CD4-positive, alpha-beta T cell treated with Interleukin-15 for 4 hours (primary cell): ENCODE measurements around the gene FGD5.

ENCODE experiments used
- DNase-seq: peaks from one replicate; pipeline ENCODE4 v3.0.0-alpha.2; 2020; ENCODE audit warnings: low spot score

Gene FGD5

DNA sequence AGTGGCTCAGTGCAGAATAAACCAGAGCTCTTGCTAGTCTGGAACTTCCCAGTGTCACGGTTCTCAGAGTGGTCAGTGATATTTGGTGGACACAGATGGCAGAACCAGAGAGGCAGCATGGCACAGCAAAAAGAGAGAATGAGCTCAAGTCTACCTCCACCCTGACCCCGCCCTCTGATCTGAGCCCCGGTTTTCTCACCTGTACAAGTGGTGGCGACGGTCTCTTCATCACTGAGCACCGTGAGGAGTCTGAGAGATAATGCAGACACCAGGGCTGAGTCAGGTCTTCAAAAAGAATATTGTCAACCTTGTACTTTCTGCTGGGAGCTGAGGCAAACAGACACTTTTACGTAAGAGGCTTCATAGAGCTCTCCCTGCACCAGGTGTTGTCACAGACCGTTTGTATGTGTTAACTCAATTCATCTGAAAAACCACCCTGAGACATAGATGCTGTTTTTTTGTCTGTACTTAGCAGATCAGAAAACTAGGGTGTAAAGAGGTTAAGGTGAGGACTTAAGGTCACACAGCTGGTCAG lies 13.2 kb downstream of the FGD5 start:
- DNase-seq, result no peak

DNA sequence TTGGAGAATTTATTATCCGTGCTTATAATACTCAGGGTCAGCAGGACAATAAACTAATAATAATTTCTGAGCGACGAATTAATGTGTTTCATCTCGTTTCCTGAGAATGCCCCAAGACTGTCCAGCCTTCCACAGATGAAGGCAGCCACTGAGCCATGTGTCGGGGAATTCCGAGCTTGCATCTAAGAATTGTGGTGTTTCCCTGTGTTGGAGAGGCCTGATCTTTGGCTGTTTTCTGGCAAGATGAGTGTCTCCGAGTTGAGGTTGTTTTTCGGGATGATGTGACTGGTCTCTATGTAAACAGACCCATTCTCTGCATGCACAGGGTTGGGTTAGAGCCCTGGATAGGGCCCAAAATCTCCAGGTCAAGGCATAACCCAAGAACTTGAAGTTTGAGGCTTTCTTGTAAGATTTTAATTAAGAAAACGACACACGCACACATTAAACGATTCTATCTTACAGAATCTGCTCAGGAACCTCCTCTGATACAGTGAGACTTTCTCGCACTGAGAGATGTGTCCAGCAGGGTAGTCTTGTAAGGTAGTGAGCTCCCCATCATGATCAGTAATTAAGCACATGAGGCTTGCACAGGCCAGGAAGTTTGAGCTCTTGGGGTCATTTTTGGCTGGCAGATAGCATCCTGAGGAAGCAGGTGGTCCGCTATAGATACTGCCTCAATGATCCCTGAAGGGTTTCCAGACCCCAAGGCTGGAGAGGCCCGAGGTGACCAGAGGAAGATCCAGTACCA lies 14.4 kb downstream of the FGD5 start:
- DNase-seq, result no peak

DNA sequence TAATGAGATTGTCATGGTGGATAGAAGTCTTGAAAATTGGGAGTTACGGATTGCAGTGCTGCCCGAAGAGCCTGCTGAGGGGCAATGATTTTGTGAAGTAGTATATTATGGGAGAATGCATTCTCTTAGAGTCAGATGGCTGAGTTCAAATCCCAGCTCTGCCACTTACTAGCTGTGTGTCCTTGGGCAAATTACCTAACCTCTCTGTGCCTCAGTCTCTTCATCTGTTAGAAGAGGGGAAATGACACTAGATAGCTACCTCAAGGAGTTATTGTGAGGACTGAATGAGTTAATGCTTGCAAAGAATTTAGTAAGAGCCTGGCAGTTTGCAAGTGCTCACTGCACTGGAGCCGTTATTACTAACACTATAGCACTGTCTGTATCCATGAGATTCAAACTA lies 15.4 kb downstream of the FGD5 start:
- DNase-seq, result no peak

DNA sequence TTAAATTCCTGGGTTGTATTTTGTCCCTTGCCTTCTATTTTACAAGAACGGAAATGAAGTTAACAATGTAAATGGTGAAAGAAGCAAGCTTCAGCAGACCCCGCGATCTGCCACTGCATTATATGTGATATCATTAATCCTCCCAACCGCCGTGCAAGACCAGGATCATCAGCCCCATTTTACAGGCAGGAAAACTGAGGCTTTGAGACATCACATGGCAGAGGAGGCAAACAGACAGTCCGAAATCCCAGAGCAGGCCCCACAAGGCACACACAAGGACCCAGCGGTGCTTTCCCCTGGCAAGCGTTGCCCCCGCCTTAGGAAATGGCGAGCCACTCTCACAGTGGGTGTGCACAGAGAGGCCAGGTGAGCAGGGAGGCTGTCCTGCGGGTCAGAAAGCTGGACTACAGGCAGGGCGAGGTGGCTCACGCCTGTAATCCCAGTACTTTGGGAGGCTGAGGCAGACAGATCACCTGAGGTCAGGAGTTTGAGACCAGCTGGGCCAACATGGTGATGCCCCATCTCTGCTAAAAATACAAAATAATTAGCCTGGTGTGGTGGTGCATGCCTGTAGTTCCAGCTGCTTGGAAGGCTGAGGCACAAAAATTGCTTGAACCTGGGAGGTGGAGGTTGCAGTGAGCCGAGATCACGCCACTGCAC lies 16.2 kb downstream of the FGD5 start:
- DNase-seq, result no peak

DNA sequence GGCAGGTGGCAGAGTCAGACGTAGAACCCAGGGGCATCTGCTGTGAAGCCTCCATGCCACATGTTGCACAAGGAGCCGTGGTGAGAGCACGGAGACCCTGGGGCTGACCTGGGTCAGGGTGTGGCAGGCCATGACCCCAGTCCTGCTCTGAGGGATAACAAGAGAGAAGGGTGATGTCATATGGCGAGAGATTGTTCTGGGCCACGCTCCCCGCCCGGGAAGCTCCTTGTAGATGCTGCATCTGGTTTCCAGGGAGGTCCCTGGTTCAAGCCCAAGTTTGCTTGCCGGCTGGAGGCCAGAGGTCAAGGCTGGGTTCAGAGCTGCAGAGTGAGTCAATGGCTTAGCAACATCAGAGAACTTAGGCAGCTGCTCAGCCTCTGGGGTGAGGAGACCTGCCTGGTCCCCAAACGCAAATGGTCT lies 17.3 kb downstream of the FGD5 start:
- DNase-seq, result no peak

DNA sequence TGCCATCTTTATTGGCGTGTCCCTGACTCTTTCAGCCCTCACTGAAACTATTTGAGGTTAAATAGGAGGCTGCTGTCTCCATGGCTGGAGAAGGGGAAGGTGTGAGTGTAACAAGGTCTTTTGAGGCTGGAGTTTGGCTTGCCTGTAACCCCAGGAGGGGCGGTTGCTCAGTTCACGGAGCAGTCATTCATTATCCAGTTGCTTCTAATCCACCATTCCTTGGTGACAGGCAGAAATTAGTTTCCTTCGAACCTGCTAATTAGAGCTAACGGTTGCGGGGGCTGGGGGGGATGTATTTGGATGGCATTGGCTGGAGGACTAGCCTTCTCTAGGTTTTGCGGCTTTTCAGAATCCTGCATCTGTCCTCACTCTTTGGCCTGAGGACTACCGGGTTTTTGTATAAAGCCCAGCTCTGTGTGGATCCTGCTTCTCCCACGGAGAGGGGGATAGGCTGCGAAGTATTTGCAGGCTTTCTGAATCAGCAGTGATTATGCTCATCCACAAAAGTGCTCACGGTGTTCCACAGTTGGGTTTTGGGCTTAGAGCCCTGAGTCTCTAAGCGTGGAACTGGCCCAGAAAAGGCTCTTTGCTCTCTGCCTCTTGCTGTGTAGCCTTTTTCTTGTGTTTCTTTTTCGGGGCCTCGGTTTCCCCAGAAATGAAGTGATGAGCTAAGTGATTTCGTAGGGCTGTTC lies 18.6 kb downstream of the FGD5 start:
- DNase-seq, result no peak

DNA sequence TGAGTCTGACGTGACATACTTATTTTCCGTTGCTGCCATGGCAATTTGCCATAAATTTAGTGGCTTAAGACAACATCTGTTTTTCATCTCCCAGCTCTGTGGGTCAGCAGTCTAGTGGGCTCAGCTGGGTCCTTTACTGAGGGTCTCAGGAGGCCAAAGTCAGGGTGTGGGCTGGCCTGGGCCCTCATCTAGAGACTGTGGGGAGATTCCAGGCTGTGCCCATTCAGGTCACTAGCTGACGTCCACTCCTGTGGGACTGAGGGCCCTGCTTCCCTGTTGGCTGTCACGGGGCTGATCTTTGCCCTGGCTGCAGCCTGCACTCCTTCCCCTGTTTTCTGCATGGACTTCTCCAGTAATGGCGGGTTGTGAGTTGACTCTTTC lies 19.1 kb downstream of the FGD5 start:
- no peak for DNase-seq

DNA sequence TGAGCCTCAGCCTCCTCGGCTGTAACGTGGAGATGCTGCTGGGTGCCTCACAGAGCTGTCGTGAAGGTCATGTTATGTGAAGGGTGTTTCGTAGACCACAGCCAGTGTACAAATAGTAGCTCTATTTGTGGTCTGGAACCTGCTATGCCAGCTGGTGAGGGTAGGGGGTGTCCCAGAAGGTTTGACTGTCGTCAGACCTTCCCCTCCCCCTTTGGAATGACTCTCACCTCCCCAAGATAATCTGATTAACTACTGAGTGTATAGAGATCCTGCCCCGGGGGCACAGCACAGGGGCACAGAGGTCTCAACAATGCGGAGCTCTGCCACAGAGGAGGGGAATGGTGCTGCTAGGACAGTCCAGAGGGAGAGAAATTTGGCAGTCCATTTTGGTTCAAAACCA lies 20.5 kb downstream of the FGD5 start:
- no peak for DNase-seq

DNA sequence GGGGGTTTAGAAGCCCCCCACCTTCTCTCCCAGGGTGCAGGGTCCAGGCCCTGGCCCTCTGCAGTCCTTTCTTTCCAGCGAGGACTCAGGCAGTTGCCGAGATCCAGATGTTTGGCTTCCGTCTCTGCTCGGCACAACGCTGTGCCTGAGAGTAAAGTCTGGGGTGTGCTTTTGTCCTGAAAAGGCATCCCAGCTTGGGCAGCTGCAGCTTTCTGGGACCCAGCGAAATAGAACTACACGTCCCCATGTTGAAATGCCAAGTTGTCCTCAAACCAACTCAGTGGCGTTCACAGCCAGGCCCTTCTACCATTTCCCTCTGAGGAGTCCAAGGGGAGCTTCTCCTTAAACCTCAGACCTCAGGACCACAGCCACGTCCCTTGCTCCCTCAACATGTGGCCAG lies 23.1 kb downstream of the FGD5 start:
- DNase-seq, result no peak

DNA sequence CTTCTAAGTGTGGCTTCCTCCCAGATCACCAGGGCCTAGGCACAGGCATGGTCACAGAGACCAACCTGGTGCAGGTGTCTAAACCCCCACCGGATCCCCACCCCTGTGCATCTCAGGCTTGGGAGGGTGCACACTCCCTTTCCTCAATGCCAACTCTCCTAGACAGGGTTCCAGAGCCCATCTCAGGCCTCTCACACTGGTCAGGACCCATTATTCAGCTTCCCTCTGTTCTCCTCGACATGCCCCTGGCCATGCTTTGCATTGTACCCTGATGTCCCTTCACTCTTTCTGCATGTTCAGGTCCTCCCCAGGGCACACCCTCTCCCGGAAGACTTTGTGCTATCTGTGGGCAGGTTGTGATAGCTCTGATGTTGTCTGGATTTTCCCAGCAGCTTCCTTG lies 23.5 kb downstream of the FGD5 start:
- DNase-seq, result no peak

DNA sequence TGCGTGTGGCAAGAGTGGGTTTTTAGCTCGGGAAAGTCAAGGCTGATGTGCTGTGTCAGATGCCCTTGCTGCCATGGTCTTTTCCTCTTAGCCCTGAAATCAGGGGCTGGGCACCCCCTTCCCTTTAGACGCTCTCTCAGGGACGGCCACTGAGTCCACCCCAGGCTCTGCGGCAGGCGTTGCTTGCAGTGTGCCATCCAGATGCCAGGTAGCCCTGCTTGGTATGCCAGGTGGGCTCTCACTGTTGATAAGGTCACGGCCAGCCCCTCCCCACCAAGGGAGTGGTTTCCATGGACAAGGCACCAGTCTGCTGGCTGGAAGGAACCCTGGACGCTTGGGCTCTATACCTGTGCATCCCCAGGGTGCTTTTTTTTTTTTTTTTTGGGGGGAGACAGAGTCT lies 24.6 kb downstream of the FGD5 start:
- no peak for DNase-seq

DNA sequence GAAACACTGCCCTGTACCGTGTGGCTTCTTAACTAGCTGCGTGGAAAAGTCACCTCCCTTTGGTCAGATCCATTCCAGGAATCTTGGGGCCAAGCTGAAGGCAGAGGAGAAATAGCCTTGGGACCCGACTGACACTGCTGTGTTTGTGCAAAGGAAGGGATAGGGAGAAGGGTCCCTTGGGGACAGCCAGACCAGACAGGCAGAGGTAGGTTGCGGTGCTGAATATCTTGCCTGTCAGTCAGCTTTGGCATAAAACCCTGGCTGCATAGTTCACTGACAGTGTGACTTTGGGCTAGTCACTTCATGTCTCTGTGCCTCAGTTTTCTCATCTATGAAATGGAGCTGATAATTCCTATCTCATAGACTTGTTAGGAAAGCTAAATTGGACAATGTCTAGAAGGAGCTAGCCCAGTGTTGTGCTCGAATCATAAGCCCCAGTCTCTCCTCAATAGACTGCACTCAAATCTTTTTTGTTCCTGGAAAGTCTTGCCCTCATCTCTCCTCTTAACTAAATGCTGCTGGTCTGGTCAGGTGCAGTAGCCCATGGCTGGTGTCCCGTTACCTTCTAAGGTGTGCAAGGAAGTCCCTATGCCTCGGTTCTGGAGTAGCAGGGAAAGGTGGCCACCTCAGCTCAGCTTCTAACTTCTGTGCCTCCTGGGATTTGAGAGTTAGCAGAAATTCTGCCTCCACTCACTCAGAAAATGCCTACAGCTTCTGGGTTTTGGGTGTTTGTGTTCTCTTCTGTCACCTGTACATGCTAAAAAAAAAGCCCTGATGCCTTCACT lies 25.8 kb downstream of the FGD5 start:
- no peak for DNase-seq

DNA sequence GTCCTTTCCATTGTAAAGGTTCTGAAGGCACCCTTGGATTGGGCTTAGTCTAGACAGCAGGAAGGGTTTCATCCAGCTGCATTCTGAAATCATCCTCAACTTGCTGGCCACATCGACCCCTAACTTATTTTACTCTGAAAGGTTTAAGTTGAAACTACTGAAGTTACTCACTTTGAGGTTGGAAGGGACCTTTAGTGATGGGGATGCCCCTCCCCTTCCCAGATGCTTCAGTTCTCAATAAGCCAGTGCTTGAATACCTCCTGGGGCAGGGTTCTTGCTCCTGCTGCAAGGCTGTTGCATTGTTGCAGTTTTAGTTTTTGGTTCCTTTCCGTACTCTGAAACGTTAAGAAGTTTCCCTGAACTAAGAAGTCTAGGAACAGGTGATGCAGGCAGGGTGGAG lies 26.4 kb downstream of the FGD5 start:
- DNase-seq, result no peak

DNA sequence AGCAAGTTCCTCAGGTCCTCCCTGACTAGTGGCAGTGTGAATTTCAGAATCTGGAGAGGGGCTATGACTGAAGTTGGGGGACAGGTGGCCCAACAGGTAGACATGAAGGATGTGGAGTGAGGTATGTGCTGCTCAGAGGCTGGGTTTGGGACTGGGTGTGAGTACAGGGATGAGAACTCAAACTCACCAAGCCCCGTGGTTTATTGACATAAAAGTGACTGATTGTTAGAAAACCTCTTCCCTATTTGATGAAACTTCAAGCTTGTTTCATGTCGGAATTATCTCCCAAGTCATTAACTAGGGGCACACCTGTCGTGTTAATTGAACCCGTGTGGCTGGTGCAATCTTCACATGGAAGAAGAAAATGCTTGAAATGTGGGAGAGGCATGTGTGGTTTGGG lies 27.1 kb downstream of the FGD5 start:
- no peak for DNase-seq

DNA sequence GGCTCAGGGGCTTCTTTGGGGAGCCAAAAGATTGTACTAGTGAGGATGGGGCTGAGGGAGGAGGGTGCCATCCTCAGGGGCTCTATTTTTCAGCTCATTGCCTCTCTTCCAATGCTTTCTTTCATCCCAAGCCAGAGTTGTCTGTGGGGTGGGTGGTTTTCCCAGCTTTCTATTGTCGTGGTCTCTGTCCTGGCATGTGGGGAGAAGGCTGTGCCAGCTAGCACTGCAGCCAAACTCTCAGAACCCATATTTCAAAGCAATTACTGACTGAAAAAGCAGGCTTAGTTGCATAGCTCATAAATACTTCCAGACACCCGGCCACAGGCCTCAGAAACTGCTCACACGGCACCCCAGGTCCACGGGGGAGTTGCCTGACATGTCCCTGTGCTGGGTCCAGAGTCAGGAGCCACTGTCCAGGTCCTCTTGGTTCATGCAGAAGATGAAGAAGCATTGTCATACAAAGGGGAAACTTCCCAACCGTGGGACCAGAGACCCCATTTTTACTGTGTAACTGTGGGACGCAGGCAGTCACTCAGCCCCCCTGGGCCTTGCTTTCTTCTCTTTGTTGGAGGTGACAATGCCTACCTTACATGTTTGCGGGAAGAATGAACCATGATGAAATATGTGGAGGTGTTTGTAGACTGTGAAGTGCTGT lies 27.6 kb downstream of the FGD5 start:
- no peak for DNase-seq

DNA sequence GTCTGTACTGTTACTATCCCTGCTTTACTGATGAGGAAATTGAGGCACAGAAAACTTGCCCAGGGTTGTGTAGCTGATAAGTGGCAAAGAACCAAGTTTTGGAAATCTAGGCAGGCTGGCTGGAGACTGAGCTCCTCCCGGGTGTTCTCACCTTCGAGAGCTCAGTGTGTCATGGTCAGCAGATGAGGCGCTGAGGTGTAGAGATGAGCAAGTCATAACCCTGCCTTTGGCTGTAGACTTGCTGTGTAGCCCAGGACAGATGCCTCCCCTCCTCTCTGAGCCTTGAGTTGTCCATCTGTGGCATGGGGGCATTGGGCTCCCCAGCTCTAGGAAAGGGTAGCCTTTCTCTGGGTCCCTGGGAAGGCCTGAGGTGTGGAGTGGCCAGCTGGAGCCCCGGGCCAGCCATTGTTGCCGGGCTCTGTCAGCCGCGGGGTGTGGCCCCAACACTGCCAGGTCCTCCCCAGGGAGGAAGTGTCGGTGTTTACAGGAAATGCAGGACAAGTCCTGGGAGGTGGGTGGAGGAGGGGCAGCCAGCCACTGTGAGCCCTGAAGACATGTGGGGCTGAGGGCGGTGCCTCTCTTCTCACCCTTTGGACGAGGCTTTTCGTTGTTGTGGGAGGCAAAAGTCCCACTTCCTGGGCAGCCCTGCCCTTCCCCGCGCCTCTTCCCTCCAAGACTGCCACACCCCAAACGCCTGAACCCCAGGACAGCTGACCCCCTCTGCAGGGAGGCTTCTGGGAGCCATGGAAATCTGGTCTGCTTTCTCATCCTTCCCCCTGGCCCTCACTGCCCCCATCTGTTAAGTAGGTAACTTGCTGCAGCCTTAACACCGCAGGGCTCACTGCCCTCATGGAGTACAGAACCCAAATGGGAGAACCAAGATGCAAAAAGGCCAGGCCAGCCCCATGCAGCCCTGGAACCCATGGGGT lies 29.1 kb downstream of the FGD5 start:
- DNase-seq, result no peak

DNA sequence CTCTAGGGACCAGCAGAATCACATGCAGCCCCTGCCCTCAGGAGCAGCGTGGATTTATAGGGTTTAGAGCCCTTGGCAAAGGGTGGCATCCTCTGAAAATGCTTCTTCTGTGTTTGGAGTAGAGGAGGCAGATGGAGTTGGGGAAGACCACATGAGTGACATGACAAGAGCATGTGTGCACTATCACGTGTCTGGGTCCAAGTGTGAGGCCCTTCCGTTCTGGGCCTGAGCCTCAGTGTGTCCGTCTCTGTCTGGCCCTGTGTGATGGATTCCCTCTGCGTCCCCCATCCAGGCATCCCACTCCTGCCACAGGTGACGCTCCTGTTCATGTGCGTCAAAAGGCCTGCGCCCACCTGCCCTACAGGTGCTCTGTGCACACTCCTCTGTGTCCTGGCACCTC lies 30.1 kb downstream of the FGD5 start:
- DNase-seq, result no peak

DNA sequence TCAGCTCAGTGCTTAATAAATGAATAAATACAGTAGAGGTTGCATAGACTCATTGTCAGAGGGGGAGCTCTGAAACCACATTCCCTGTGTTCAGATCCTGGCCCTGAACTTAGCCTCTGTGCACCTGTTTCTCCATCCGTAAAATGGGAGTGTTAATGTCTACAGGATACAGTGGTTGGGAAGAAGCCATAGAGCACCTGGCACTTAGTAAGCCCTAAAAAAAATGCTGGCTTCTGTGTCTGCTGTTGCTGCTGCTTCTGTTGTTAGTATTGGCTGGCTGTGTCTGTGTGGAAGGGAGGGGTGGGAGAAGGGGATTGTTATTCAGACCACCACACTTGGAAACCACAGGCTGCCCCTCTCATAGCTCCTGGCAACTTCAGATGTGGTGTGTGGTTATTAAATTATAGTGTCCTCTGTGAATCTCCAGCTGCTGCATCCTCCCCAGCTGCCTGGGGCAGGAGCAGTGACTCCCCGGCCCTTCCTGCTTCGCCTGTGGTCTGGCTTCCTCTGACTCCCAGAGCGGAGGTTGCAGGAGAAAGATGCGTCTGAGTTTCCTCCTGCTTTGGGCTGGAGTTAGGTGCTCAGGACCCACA lies 31.0 kb downstream of the FGD5 start:
- no peak for DNase-seq

DNA sequence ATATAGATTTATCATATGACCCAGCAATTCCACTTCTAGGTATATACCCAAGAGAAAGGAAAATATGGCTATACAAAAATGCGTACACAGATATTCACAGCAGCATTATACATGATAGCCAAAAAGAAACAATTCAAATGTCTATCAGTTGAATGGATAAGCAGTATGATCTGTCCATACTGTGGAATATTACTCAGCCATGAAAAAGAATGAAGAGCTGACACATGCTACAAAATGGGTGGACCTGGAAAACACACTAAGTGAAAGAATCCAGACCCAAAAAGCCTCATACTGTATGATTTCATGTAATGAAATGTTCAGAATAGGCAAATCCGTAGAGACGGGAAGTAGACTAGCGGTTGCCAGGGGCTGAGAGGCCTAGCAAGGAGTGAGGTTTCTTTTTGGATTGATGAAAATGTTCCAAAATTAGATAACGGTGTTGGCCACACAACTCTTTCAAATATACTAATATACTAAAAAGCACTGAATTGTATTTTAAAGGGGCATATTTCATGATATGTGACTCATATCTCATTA lies 33.4 kb downstream of the FGD5 start:
- DNase-seq, result no peak

DNA sequence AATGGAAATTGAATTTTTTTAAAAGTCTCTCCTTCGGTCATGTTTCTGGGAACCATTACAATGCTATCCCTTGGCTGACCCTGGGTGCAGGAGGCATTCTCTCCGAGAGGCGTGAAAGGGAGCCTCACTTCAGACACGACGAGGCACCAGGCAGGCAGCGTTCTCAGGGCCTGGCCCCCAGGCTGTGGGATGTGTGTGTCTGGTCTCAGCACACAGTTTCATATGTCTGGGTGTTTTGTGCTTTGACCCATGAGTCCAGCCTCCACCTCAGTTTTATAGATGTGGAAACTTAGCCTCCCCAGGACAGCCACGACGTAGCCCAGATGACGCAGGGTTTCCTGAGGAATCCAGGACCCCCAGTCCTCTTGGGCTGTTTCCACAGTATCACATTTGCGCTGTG lies 34.0 kb downstream of the FGD5 start:
- DNase-seq, result no peak
